HG03025 (cell line): ENCODE results near the gene CKAP2L.

Source experiments
- ATAC-seq: cut with Tn5 transposase; IDR thresholded peaks from one replicate; pipeline ENCODE4 v1.9.1; 2021; ENCODE audit warnings: mild to moderate bottlenecking, moderate library complexity; ENCODE audit not compliant: unreplicated experiment, low FRiP score

The CKAP2L gene

DNA sequence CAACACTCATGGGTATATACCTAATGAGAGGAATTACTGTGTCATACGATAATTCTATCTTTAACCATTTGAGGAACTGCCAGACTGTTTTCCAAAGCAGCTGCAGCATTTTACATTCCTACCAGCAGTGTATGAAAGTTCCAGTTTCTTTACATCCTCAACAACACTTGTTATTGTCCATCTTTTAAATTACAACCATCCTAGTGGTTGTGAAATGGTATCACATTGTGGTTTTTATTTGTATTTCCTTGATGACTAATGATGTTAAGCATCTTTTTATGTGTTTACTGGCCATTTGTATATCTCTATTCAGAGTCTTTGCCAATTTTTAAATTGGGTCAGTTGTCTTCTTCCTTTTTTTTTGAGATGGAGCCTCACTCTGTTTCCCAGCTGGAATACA, 4.0 kb upstream of the CKAP2L start:
- no peak for ATAC-seq

DNA sequence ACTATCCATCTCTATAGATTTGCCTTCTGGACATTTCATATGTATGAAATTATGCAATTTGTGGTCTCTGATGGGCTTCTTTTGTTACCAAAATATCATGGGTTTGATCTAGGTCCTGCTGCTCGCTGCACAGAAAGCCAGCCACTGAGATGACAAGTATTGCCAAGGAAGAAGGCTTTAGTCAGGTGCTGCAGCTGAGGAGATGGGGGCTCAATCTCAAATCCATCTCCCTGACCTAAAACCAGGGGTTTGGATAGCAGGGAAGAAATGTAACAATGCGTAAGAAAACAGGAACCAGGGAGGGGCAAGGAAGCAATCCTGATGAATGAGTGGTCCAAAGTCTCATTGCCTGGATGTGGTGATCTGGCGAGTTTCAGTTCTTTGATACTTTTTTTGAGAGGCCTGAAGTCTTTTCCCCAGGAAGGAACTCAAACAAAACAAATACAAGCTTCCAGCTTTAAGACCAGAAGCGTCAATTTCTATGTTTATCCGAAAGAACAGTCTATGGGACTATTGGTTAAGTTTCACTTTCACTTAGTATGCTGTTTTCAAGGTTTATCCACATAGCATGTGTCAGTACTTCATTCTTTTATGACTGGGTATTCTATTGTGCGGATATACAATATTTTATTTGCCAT, 3.4 kb upstream of the CKAP2L start:
- no peak for ATAC-seq

DNA sequence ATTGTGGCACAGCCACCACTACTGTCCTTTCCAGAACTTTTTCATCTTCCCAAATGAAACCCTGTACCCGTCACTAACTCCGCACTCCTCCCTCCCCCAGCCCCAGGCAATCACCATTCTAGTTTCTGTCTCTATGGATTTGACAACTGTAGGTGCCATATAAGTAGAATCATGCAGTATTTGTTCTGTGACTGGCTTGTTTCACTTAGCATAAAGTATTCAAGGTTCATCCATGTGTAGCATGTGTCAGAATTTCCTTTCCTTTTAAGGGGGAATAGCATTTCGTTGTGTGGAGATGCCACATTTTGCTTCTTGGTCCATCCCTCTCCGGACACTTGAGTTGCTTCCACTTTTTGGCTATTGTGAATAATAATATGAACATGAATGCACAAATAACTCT, 842 bp upstream of the CKAP2L start:
- ATAC-seq = no peak

DNA sequence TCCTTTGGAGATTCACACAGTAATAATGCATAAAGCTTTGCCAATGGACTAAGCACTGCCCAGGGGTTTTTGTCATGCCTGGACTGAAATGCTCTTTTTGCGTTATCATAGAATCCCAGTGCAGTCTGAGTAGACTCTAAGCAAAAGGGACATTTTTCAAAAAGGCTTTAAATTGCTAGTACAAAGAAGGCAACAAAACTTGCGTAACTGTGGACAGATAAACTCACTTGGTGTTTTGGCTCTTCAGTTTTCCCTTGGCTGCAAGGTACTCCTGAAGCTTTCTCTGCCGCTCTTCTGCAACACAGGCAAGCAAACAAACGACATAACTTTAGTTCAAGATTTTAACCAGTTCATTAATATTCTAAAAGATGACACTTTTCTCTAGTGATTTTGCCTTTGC, 2.1 kb downstream of the CKAP2L start:
- ATAC-seq = no peak

DNA sequence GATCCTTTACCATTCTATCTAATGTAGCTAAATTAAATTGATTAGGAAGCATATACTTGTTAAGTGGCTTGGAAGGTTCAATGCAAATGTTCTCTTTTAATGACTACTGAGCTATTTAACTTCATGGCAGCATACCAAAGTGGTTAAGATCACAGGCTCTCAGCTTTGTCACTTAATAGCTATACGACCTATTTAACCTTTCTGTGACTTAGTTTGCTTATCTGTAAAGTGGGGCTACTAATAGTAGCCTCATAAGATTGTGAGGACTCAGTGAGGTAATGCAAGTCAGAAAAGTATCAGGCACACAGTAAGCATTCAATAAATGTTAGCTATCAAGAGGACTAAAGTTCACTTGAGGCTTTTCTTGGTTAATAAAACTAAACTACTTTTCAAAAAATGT, 4.3 kb downstream of the CKAP2L start:
- no peak for ATAC-seq

DNA sequence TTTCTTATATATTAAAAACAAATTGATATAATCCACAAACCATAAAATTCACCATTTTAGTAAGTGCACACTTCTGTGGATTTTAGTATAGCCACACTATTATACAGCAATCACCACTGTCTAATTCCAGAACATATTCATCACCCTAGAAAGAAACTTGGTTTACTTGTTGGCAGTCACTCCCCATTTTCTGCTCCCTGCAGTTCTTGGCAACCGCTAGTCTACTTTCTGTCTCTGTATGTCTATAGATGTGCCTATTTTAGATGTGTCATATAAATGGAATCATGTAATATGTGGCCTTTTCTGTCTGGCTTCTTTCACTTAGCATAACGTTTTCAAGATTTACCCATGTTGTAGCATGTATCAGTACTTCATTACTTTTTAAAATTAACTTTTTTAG, 5.7 kb downstream of the CKAP2L start:
- no peak for ATAC-seq

DNA sequence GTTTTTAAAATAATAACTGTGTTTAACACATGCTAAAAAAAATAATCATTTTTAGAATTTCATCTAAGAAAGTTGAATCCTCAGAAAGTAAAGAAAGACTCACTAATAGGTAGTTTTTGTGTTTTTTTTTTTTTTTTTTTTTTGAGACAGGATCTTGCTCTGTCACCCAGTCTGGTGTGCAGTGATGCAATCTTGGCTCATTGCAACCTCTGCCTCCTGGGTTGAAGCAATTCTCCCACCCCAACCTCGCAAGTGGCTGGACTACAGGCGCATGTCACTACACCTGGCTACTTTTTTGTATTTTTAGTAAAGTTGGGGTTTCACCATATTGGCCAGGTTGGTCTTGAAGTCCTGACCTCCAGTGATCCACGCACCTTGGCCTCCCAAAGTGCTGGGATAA, 7.1 kb downstream of the CKAP2L start:
- no peak for ATAC-seq

- no peak for ATAC-seq
Observed at GRCh38 chr2:112756207-112756606, 8.2 kb downstream of the CKAP2L start.

GRCh38 chr2:112755444-112755843, 9.0 kb downstream of the CKAP2L start:
- no peak for ATAC-seq

- no peak for ATAC-seq
Observed at GRCh38 chr2:112754564-112754963, 9.8 kb downstream of the CKAP2L start.

DNA sequence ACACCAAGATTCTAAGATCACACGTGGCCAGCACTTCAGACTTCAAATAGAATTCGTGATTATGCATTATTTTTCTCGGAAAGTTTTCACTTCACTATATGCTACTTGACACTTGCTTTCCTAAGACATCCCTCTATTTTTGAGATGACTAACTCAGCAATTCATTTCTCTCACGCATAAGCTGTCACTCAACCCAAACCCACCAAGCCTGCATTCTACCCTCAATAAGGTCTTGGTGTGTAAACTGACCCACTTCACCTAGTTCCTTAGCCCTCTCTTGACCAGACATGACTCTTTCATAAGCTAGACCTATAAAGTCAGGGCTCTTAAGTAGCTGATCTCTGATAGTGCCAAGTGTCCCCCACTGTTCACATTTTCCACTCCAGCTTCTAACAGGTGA, 11.7 kb downstream of the CKAP2L start:
- ATAC-seq = no peak

DNA sequence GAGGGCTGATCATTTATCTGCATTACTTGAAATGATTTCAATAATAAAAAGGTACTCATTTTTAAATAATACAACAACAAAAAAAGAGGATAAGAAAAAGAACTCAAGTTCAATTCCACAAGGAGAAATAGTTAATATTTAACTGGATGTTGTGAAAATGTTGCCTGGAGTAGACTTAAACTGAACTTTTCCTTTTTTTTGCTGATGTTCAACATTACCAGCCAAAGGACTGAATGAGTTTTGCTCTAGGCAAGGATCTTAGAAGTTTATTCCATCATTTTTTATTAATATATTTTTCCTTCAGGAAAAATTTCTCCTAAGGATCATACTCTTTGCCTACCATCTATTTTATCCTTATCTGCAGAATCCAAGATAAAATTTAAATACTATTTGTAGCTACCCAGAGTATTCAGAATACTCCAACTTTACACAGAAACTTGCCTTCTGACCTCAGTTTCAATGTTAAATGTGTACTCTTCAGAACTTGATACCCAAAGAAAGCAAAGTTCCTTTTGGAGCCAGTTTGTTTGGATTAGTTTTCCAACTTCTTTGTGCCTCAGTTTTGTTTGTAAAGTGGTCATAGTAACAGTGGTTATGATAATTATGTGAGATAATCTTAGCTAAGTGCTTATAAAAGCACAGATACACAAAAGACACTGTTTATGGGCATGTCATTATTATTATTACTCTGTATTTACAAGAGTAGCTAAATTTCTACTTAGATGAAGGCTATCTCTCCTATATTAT, 12.8 kb downstream of the CKAP2L start:
- no peak for ATAC-seq

DNA sequence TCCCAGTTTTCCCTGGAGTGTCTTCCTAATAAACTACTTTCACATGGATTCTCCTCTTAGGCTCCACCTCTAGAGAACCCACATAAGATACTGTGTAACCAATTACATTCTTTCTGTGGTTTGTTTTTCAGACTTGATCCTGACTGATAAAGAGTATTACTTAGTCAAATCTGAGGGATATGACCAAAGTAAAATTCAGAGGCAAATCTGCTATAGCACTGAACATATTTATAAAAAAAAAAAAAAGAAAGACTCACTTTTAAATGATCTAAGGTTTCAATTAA, 13.9 kb downstream of the CKAP2L start:
- no peak for ATAC-seq

GRCh38 chr2:112749755-112750559, 14.5 kb downstream of the CKAP2L start:
- ATAC-seq = no peak

- no peak for ATAC-seq
Observed at GRCh38 chr2:112740527-112740926, 23.9 kb downstream of the CKAP2L start.

DNA sequence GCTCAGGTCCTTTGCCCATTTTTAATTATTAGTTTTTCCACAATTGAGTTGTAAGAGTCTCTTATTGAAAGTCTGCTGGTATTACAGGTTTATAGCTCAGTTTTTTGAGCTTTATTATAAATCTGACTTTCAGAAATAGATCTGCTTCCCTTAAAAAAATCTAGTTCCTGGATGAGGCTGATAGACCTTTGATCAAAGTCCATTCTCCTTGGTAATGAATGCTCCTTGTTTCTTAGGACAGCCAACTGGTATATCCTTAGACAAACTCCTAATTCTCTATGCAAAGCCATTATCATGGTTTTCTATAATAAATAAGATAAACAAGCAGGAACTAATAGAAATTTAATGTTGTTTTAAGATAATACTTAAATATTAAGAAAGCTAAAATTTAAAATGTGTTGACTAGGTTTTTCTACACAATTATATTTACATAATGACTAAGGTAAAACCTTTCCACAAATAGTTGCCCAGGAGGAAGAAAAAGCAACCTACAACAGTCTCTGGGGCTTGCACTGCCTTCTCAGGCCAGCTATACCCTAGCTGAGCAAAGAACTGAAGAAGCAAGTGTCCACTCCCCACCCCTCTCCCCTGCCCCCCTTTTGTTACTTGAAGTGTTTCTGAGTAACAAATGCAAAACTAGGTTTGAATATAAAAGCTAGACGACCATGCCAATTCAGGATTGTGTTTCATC, 26.7 kb downstream of the CKAP2L start:
- ATAC-seq = no peak

- no peak for ATAC-seq
Observed at GRCh38 chr2:112733871-112734270, 30.5 kb downstream of the CKAP2L start.

DNA sequence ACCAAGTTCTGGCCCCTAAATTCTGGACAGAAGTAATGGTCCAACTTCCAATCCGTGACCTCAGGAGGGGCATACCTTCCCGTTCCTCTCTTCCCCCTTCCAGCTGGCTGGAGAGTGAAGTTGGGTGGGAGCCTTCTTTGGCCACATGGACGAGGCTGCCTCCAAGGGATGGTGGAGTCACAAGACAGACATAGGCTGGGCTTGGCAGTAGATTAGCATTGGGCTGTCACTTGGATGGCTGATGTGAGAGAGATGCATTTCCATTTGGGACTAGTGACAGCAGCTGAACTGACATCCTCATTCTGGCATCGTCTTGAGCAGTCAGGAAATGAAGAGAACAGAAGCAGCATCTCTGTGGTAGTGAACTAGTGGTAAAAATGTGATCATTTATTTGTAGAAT, 31.0 kb downstream of the CKAP2L start:
- no peak for ATAC-seq

DNA sequence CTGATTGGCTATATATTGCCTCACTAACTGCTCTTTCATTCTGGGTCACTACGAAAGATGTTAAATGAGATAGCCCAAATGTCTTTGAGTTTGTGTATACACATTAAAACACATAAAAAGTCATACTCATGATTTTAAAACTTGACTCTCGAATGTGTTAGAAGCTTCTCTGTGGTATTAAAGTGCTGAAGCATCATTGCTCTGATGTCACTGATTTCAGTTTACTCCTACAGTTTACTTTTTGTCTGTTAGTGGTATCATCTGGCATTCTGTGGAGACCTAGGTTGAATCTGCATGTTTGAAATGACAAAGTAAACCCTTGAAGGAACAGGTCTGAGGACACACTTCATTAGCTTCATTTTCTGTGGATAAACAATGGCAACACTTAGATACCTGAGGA, 32.9 kb downstream of the CKAP2L start:
- ATAC-seq = no peak

DNA sequence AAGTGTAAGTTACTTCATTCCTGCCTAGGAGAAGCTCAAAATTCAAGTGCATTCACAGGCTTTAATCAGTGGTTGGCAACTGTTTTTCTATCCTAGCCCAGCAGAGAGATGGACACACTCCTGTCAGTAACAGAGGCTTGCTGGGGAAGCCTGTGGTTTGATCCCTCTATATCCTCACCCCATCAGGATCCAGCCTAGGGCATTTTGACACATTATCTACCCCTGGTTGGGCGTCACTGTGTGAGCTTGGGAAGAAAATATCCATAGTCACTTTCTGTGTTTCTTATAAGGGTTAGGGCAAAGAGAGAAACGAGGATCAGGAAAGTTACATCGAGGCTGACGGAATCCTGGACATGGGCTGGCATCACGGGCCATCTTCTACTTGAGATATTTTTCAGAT, 33.6 kb downstream of the CKAP2L start:
- no peak for ATAC-seq

DNA sequence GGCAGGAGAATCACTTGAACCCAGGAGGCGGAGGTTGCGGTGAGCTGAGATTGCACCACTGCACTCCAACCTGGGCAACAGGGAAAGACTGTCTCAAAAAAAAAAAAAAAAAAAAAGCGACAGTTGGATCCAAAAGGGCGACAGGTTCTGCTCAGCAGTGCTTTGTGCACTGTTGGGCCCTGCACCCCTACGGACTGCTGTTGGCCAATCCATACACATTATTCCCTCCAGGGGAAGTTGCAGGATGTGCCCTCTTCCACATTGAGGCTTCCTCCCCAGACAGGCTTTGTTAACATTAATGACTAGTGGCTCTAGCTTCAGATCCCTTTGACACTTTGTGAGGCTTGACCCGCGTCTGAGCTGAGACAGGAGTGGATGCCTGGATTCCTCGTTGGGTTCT, 34.2 kb downstream of the CKAP2L start:
- no peak for ATAC-seq
